Hematopoietic multipotent progenitor cell treated with erythropoietin and hydrocortisone succinate and interleukin-3 and kit ligand, for 6 days (in vitro differentiated cells): ENCODE results near the gene DSCAM.

Experiments
- DNase-seq: peaks from one replicate; pipeline ENCODE4 v3.0.0-alpha.2; 2015

DSCAM gene

DNA sequence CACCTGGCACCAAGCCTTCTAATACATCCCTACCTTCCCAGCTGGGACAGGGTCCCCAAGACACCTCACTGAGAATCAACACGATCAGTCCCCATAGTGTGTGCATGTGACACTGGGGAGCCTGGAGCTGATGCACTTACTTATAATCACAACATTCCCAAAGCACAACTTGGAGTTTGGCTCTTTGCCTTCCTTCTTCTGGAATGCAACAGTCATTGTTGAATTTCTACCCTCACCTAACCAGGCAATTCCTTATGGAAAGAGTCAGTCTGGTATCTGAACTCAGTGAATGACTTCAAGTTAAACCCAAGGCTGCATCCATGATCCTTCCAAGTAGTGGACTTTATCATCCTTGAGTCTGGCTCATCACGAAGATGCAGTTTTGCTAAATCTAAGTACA lies 86.1 kb downstream of the DSCAM start:
- DNase-seq, result no peak

DNA sequence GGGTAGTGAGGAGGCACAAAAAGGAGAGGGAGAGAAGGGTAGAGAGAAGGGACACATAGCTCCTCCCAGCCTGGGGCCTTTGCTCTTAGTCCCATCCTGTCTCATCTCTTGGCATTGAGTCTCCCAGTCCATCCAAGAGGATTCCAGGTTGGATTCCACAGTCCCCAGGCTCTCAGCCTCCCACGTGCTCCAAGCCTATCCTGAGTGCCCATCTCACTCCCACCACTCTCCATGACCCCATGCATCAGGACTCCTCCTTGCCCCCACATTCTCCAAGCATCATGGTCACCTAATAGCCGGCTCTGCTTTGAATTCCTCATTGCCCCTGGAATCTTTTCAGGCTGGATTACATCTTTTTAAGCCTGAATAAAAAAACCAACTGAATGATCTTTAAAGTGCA lies 87.9 kb downstream of the DSCAM start:
- DNase-seq, result no peak

DNA sequence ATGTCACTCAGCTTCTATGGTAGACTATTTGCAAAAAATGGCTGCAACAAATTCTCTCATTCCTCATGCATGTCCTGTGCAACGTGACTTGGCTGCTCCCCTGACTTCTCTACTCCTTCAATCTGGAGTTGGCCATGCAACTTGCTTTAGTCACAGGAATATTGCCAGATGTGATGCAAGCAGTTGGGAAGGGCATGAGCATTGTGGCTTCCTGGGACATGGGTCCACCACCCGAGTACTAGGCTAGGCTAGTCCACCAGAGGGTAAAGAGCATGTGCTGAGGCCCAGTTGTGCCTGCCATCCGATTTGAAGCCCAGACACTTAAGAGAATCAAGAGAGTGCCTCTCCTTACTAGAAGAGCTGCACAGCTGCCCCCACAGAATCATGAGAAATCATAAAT lies 89.6 kb downstream of the DSCAM start:
- no peak for DNase-seq

DNA sequence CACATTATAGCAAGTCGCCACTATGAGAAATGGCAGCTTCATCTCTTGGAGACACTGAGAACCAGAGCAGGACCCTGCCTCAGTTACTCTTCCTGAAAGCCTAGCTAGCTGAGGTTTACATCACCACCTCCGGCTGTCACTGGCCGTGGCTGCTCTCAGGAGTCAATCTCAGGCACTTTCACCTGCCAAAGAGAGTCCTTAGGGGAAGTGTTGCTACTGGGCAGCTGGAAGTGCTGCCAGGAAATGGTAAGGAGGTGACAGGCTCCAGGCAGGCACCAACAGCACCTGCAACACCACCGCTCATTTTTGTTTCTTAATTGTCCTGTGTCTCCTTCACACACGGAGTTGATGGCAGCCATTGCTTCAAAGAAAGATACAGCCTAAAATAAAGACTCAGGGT lies 92.5 kb downstream of the DSCAM start:
- no peak for DNase-seq

DNA sequence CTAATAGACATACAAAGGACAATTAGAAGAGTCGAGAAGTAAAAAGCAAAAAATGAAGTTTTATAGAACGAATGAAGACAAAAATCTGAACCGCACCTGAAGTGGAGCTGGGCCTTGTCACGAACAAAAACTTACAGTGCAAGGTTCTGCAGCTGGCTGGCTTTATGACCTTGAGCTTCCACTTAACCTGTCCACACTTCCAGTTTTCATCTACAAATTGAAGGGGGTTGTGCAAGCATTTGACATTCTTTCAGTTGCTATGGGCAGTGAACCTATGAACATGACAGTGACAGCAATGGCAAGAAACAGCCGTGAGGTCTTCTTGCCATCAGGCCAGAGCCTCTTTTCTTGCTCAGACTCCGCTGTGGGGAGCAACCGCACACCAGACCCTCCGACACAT lies 93.2 kb downstream of the DSCAM start:
- no peak for DNase-seq

DNA sequence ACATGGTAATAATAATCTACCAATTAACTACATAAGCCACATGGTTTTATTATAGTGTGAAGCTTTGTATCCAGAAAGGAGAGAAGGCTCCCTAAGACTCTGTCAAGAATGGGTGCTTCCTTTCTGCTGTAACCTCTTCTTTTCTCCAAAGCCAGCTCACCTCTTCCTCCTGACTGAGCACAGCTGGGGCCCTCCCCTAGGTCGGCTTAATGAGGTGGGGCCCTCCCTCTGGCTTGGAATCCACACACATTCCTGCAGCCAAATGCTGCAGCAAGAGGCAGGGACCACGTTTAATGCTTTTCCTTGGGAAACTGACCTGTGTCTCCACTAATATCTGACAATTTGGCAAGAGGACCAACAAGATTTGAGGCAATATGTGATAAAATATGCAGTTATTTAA lies 94.8 kb downstream of the DSCAM start:
- no peak for DNase-seq

DNA sequence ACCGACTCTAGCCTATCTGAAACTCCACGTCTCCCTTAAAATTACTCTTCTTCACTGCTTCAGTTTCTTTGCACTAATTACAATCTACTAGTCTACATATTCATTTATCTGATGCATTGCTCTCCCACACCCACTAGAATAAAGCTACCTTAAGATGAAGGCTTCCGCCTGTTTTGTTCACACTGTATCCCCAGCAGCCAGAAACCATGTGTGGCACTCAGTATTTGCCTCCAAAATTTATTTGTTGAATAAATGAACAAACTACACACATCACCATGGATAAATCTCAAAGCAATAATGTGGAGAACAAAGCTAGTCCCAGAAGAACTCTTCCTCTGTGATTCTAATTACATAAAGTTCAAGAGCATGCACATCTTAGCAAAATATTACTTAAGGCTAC lies 95.7 kb downstream of the DSCAM start:
- DNase-seq, result no peak

DNA sequence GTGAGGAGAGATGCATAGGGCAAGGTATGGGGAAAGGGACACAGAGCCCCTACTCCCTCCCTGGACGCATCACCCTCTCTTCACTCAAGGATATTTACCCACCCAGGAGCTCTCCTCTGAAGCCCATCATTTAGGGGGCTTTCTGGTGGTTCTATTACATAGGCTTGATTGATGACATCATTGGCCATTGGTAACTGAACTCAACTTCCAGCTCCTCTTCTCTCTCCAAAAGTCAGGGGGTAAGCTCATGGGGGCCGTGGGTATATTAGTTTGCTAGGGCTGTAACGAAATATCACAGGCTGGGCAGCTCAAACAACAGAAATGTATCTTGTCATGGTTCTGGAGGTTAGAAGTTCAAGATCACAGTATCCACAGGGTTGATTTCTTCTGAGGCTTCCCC lies 110.8 kb downstream of the DSCAM start:
- DNase-seq, result no peak

DNA sequence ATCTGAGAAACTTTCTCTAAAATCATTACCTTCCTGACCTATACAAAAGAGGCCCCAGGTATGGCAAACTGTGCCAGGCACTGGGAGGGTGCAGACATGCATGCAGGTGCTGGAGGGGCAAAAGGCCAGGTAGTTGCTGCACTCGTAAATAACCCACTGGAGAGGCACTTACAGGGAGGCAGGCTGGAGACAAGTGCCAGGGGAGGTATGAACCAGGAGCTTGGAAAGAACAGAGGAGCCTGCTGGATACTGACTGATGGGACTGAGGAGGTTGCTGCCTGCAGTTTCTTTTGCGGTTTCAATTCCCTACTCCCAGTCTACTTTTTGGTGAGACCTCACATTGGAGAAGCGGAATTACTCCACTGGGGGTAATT lies 113.9 kb downstream of the DSCAM start:
- DNase-seq, result no peak

DNA sequence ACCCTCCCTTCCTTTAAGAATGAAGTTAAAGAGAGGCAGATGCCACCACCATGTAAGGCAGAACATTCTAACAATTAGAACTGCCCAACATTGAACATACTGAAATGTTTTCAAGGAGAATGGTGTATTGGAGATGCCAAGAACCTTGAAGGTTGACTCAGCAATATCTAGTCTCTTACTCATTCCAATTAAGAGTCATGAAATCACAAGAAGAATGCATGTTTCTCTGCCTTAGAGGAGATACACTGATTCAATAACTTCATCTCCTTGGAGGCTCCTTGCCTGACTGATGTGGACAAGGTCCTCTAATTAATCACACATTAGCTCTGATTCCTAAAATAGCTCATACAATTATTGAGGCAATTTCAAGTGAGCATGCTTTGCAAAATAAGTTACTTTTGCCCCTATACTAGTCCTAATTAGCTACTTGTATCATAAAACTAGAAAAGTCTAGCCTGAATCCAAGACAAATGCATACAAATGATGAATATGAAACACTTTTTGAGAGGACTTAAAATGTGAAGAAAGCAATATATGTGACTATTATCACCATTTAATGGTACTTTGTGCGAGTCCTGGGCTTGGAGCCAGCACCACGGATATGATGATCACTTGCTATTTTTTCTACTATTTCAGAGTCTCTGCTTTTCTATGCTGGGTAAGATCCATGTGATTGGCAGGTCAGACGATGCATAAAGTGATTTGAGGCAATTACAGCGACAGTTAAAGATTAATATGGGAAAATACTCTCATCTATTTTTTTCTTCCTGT lies 114.5 kb downstream of the DSCAM start:
- no peak for DNase-seq

DNA sequence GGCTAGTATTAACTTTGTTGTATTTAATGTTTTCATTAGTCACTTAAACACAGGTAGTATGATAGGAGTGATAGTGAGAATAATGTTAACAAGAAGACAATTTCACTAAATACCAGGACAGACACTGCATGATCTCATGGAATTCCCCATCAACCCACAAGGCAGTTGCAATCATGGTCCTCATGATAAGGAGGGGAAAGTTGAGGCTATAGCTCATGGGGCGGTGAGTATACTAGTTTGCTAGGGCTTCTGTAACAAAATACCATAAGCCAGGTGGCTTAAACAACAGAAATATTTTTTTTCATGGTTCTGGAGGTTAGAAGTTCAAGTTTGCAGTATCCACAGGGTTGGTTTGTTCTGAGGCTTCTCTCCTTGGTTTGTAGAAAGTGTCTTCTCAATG lies 115.8 kb downstream of the DSCAM start:
- DNase-seq, result no peak

DNA sequence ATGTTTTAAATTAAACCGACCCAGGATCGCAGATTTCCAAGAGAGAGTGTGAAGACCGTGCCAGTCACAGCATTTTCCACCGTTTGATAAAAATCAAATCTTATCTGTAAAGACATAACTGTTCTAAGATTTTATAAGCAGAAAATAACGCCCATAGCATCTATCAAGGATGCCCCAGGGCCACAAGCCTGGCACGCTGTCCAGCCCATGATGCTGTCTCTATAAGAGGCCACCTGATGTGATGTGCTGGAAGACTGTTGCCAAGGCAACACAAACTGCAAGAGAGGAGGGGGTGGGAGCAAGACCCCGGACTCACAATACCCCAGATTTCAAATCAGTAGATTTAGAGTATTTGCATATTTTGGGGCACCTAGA lies 116.5 kb downstream of the DSCAM start:
- no peak for DNase-seq

DNA sequence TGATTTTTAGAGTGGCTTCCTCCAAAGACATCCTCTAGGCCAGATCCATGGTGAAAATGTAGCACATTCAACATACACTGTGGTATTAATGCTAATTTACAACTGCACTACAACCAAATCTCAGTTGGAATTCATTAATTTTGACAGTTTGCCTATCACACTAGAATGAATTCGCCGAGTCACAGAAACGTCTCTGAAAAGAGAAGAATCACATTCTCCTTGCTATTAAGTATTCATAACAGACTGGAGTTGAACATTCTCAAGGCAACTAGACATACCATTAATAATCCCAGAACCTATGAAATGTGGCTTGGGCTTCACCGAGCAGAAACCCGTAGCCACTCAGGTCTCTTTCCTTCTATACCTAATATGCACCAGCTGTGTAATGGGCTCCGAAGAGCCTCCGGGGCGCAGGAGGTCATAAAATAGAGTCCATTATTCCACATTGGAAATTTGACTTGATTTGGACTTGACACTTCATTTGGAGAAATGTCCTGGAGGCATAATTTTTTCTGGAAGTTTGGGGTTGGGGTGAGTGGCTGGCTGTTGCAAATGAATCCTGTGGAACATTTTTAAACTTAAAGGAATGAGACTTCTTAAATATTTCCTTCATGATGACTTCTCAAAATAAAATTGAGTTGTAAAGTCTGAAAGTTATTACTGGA lies 117.1 kb downstream of the DSCAM start:
- DNase-seq, result no peak

DNA sequence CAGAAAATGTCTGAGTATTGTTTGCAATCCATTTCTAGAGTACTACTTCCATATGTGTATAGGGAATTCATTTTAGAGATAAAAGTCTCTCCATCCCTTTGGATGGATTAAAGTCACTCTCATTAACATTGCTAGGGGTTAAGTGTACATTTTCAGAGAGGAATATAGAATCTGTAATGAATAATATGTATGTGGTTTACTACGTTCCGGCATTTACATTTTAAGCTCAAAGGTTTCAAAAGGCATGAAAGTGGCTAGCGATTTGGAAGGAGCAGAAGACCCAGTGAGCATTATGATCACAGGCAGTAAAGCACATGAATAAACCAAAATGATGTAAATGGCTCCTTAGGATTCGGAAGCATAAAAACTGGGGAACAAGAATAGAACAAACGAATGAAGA lies 123.0 kb downstream of the DSCAM start:
- DNase-seq, result no peak

DNA sequence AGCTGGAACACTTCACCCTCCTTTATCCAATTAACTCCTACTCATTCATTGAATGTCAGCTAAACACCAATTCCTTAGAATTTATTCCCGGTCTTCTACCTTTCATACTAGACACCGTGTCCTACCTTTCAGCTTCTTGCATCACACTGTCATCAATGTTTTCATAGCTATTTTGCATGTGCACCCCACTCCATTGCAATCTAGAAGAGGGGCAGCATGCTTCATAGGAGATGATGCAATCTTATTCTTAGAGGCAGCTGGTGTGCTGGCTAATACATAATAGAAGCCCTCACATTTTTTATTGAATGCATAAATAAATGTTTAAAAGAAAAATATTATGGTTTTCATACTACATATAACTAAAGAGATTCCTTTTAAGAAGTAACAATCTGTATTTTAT lies 123.6 kb downstream of the DSCAM start:
- no peak for DNase-seq

DNA sequence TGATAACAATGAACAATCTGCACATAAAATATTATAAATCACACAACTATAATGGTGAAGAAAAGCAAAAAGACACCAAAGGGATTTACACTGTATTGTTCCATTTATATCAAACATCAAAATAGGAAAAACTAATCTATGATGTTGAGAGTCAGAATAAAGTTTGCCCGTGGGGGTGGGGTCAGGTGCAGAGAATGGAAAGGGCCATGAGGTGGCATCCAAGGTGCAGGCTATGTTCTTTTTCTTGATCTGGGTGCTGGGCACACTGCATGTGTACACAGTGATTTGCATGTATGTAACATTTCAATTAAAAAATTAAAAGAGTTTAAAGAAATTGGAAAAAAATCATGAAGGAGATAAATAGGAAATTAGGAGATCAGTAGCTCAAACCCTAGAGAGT lies 127.3 kb downstream of the DSCAM start:
- DNase-seq, result no peak

DNA sequence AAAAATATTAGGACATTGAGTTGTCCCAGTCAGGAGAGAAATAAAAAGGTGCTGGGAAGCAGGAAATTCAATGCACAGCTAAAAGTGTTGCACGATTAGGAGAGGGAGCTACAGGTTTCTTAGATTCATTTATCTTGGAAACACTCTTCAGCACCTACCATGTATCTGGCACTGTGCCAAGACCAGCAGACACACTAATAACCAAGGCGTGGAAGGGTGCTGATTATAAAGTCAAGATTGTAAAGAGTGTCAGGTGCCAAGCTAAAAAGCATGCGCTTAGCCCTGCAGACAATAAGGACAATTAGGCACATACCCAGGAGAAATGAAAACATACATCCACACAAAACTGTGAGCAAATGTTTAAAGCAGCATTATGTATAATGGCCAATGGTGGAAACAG lies 129.9 kb downstream of the DSCAM start:
- peak; percentile 6 for DNase-seq

DNA sequence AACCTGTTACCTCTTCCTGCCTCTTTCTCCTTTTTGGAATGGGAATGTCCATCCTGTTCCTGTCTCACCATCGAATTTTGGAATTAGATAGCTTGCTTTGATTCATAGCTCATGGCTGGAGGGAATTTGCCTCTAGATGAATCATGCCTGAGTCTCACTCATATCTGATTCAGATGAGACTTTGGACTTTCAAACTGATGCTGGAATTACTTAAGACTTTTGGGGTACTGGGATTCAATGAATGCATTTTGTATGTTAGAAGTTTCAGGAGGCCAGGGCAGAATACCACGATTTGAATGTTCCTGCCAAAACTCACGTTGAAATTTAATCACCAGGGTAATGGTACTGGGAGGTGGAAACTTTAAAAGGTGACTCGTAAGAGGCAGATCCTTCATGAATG lies 132.4 kb downstream of the DSCAM start:
- DNase-seq, result no peak

DNA sequence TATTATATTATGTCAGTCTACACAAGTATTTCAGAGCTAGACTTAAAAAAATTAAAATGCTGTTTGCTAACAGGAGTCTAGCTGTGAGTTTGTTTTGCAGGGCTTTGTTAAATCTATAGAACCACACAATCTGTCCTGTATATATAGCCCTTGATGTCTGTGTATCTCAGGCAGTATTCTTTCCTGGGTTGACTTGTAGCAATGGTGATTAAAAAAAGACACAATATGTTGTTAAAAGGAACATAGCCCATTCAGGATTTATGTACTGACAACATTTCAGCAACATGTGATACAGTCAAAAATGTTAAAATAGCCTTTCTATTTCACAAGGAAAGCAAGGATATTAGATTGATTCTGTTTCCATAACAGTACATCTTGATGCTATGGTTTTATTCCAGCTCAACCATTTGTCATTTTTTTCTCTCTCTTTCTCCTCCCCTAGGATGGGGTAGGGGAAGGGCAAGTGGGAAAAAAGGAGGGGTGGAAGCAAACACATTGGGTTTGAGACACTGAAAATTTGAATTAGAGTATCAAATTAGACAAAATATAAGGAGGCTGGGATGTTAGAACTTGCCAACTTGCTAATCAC lies 139.2 kb downstream of the DSCAM start:
- no peak for DNase-seq

DNA sequence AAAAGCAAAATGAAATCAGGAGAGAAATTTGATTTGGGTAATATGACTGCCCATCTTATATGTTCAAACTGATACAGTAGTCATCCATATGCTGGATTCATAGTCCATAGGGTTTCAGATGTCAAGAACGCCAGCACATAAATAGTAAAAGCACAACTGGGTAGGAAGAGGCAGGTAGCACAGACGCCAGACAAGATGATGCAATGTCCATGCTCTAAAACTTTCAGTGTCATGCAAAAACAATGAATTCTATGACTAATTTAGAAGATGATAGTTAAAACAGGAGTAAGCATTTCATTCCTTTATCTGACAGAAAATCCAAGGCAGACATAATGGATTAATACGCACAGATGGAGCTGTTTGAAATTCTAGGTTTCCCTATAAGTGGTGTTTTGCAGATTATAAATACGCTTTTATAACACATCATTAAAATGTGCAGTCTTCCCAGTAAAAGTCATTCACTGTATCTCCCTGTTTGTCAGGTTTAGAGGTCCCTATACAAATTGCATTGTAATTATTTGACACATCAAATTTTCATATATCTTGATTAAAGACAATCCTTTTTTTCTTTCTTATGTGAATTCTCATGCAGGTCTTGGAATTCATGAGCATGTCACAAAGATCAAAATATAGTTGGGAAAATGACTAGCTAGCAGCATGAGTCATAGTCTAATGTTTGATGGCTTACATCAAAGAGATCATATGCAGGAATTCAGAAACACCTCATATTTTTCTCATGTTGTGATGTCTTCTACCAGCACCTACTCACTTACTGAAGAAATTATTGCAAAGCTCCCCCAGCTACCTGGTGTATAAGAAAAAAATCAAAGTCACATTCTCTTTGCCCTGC lies 139.9 kb downstream of the DSCAM start:
- no peak for DNase-seq

DNA sequence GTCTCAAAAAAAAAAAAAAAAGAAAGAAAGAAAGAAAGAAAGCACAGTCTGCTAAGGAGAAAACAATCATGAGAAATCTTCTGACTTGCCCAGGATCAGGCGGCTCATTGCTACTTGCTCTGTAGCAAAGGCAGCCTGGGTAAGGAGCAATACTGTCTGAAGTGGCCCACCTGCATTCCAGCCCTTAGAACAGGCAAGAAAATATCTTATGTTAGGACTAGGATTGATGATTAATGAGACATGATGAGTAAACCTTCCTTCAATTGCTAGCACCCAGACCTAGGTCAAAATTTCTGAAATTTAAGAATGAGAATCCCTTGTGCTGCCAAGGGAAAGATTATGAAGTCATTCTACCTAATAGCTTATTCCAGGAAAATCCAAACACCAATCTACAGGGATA lies 140.8 kb downstream of the DSCAM start:
- no peak for DNase-seq

DNA sequence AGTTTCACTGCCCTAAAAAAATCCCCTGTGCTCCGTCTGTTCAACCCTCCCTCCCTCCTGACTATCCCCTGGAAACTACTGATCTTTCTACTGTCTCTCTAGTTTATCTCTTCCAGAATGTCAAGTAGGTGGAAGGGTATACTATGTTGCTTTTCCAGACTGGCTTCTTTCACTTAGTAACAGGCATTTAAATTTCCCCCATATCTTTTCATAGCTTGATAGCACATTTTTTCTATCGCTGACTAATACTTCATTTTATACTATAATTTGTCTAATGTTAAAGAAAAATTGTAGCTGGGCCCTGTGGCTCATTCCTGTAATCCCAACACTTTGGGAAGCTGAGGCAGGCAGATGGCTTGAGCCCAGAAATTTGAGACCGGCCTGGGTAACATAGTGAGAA lies 142.8 kb downstream of the DSCAM start:
- DNase-seq, result no peak

DNA sequence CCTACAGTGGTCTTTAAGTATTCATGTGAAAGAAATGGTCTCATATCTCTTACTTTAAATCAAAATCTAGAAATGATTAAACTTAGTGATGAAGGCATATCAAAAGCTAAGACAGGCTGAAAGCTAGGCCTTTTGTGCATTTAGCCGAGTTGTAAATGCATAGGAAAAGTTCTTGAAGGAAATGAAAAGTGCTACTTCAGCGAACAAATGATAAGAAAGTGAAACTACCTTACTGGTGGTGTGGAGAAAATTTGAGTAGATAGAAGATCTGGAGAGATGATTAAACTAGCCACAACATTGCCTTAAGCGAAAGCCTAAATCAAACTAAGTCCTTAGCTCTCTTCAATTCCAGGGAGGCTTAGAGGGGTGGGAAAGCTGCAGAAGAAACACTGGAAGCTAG lies 147.6 kb downstream of the DSCAM start:
- DNase-seq, result no peak

DNA sequence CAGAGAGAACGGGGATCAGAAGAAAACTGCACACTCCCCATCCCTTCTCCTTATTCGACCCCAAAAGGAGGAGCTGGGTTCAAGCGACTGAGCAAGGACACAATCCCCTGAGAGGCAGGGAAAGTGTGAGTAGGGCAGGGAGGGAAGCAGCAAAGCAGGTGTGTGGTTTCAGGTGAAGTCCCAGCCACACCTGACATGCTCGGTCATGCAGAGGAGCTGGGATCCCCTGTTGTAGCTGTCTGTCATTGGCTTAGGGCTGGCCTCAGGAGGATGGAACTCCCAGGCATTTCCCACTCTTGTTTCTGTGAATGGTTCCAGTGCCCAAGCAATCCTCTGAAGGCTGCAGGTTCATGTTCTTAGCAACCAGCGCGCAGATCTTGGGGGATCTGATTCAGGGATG lies 150.7 kb downstream of the DSCAM start:
- DNase-seq, result no peak
